GM12872 (cell line): ENCODE results near the gene LIPC.

Experiments
- TF ChIP-seq, protein P1 (sequence below): IDR thresholded peaks from 3 replicates; pipeline ENCODE4 v1.5.1; 2011; ENCODE audit warnings: low read depth, mild to moderate bottlenecking, low read length, moderate library complexity; ENCODE audit not compliant: insufficient read depth

The LIPC gene

DNA sequence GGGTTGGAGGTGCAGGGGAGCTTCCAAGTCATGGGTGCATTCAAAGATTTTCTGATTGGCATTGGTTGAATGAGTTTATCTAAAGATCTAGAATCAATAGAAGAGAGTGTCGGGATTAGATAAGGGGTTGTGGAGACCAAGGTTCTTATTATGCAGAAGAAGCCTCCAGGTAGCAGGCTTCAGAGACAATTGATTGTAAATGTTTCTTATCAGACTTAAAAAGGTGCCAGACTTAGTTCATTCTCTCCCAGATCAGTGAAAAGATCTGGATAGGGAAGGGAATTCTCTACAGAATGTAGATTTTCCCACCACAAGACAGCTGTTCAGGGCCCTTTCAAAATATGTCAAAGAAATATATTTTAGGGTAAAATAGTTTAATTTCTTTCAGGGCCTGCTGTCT lies 129.5 kb downstream of the LIPC start:
- TF ChIP-seq, protein P1, sequence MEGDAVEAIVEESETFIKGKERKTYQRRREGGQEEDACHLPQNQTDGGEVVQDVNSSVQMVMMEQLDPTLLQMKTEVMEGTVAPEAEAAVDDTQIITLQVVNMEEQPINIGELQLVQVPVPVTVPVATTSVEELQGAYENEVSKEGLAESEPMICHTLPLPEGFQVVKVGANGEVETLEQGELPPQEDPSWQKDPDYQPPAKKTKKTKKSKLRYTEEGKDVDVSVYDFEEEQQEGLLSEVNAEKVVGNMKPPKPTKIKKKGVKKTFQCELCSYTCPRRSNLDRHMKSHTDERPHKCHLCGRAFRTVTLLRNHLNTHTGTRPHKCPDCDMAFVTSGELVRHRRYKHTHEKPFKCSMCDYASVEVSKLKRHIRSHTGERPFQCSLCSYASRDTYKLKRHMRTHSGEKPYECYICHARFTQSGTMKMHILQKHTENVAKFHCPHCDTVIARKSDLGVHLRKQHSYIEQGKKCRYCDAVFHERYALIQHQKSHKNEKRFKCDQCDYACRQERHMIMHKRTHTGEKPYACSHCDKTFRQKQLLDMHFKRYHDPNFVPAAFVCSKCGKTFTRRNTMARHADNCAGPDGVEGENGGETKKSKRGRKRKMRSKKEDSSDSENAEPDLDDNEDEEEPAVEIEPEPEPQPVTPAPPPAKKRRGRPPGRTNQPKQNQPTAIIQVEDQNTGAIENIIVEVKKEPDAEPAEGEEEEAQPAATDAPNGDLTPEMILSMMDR: no peak

DNA sequence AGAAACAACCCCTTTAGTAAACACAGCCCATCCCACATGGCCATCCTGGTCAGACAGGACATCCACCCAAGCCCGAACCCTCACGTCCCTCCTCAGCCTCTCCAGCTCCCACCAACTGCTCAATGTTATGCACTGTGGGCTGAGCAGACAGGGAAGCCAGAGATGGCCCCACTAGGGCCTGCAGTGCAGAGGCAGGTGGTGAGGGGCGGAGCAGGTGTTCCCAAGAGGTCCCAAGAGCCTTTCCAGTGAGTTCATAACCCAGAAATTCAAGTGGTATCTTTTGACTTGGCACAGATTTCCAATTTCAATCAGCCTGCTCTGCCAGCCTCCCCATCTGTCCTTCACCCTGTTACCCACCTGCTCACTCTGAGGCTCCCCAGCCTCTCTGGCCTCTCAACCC lies 130.3 kb downstream of the LIPC start:
- TF ChIP-seq, protein P1: no peak

DNA sequence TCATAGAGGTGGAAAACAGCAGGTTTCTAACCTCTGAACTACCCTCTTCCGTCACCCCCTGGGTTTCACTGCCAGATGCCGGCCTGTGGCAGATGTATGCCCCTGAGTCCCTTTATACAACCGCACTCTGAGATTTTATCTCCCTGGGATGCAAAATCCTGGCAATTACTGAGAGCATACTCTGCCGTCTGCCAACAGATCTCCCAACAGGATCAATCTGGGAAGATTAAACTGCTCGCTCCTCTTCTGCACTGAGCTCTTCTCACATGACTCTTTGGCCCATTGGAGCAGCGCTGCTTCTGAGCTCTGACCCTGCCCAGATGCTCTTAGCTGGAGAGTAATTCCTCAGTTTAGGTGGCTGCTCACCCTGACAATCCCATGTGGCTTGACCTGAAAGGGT lies 133.2 kb downstream of the LIPC start:
- TF ChIP-seq, protein P1: no peak

DNA sequence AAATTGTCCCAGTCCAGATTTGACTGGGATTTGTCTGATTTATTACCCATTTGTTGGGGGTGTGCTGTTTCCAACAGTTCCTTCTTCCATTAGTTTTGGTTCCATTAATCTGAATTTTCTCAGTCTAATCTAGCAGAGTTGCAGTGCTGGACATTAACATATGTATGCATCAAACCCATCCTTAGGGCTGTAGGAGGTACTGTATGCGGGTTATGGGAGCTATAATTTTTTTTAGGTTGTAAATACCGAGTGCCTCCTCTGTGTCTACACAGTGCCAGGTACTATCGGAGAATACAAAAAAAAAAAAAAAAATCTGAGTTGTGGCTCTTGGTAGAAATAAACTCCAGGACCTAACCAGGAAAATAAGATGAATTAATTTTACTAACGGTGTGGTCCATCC lies 133.8 kb downstream of the LIPC start:
- TF ChIP-seq, protein P1: no peak

DNA sequence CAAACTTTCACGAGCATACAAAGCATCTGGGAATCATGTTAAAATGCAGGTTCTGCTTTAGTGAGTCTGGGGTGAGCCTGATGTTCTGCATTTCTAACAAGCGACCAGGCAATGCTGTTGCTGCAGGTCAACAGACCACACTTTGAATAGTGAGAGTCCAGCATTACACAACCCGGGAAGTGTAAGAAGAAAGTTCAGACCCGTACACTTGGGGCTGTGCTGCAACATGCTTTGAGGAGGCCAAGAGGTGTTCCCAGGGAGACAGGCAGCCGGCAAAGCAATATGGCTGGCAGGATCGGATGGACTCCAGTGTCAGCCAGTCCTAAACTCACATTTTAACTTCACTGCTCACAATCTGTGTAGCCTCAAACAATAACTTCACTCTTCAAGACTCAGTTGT lies 134.2 kb downstream of the LIPC start:
- TF ChIP-seq, protein P1: no peak

DNA sequence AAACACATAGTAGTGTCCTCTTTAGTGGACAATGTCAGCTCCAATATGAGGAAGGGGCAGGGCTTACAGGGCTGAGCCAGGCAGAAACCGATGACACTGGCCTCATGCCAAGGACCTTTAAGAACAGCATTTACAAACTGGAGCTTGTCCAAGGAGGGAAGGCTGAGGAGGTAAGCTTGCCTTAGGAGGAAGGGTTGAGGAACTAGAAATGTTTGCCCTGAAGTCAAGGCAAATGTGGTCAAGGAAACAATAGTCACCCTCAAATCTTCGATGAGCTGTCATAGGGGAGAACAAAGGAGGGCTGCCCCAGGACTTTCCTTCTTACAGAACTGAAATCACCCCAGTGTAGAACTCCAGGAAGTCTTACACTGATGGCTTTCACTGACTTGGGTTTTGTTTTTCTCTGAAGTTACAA lies 136.4 kb downstream of the LIPC start:
- TF ChIP-seq, protein P1: no peak

DNA sequence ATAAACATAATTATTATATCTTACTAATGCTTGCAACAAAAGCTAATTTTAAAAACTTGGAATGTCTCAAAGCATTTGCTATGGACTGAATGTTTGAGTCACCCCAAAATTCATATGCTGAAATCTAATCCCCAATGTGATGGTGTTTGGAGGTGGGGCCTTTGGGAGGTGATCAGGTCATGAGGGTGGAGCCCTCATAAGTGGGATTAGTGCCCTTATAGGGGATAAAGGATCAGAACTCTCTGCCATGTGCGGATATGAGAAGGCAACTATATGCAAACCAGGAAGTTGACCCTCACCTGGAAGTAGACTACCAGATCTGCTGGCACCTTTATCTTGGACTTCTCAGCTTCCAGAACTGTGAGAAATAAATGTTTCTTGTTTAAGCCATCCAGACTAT lies 137.7 kb downstream of the LIPC start:
- TF ChIP-seq, protein P1: no peak

DNA sequence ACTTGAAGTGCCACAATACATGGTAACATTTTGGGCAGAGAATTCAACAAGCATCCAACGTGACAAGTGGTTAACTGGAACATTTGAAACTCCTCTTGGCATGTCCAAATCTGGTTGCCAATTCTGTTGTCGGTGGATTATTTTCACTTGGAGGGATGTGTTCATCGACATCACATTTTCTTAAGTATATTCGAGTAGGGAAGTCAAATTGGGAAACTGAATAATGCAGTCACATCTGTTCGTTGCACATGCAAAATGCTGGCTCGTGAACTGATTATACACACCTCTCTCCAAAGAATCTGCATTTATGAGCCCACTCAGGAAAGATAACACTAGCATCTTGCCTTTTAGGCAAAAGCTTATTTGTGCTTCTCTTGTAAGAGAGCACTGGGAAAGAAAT lies 139.7 kb downstream of the LIPC start:
- TF ChIP-seq, protein P1: no peak
